IMR-90 (cell line): ENCODE data around the gene MDFIC2. TPM values are rescaled to one million over a fixed set of nuclear protein-coding genes. Genes with fewer than 3 reads are reported as not detected.

Experiments used
- ATAC-seq: fragments of 200-7000 bp; cut with Tn5 transposase; 2 replicates; pipeline ENCODE4 v1.9.1; 2020; ENCODE audit warnings: low read depth, mild to moderate bottlenecking, moderate library complexity
- BruUV-seq: library from RNA; stranded (reverse); fragments of 400-500 nt; replicated peaks from 2 replicates; lab custom pipeline; 2021; lab: Mats Ljungman, UMichigan
- CTCF ChIA-PET: fragments of 300-600 bp; formaldehyde crosslinking; extraction: SDS; loops from one replicate; lab custom pipeline; 2021; ENCODE audit warnings: antibody characterized with exemption; lab: Yijun Ruan, JAX
- POLR2A ChIA-PET: fragments of 300-600 bp; sonication (Branson Sonifier 250); formaldehyde crosslinking; loops from one replicate; lab custom pipeline; 2022; ENCODE audit warnings: antibody characterized with exemption; ENCODE audit not compliant: unreplicated experiment; lab: Charles Lee
- DNase-seq: peaks from one replicate; pipeline ENCODE4 v3.0.0; 2013
- H2AFZ ChIP-seq: replicated peaks from 2 replicates; pipeline ENCODE3; 2013; ENCODE audit warnings: low read length, mild to moderate bottlenecking; ENCODE audit not compliant: poor library complexity
- H2AK5ac ChIP-seq: 2 replicates; pipeline ENCODE4 v1.6.1; 2013; ENCODE audit warnings: low read depth, low read length, inconsistent platforms
- H2AK9ac ChIP-seq: replicated peaks from 2 replicates; pipeline ENCODE3; 2013; ENCODE audit warnings: mild to moderate bottlenecking, low read depth, low read length, moderate library complexity; ENCODE audit not compliant: poor library complexity
- H2BK120ac ChIP-seq: 2 replicates; pipeline ENCODE4 v1.6.1; 2013; ENCODE audit warnings: low read depth, low read length, inconsistent platforms
- H2BK15ac ChIP-seq: 3 replicates; pipeline ENCODE4 v1.6.1; 2013; ENCODE audit warnings: low read depth, low read length, inconsistent platforms
- H2BK20ac ChIP-seq: 2 replicates; pipeline ENCODE4 v1.6.1; 2013; ENCODE audit warnings: low read depth, mild to moderate bottlenecking, inconsistent platforms, low read length, moderate library complexity
- H2BK5ac ChIP-seq: 2 replicates; pipeline ENCODE4 v1.6.1; 2013; ENCODE audit warnings: mild to moderate bottlenecking, low read depth, low read length, inconsistent platforms; ENCODE audit not compliant: poor library complexity, severe bottlenecking
- H3K14ac ChIP-seq: replicated peaks from 2 replicates; pipeline ENCODE4 v1.6.1; 2013; ENCODE audit warnings: low read depth, low read length, inconsistent platforms
- H3K18ac ChIP-seq: 2 replicates; pipeline ENCODE4 v1.6.1; 2013; ENCODE audit warnings: low read depth, low read length, control low read depth
- H3K23ac ChIP-seq: 2 replicates; pipeline ENCODE4 v1.6.1; 2013; ENCODE audit warnings: low read depth, low read length, inconsistent platforms
- H3K27ac ChIP-seq: 2 replicates; pipeline ENCODE4 v1.5.1; 2013; ENCODE audit warnings: mild to moderate bottlenecking, control low read depth, low read length; ENCODE audit not compliant: insufficient read depth
- H3K27me3 ChIP-seq: 2 replicates; pipeline ENCODE4 v1.6.1; 2013; ENCODE audit warnings: low read length; ENCODE audit not compliant: control insufficient read depth, insufficient read depth
- H3K36me3 ChIP-seq: 2 replicates; pipeline ENCODE4 v1.6.1; 2013; ENCODE audit warnings: low read length, mixed read lengths; ENCODE audit not compliant: control insufficient read depth, insufficient read depth
- H3K4ac ChIP-seq: 2 replicates; pipeline ENCODE4 v1.6.1; 2013; ENCODE audit warnings: low read depth, low read length, inconsistent platforms
- H3K4me1 ChIP-seq: 2 replicates; pipeline ENCODE4 v1.6.1; 2013; ENCODE audit warnings: low read length, mixed read lengths; ENCODE audit not compliant: control insufficient read depth, insufficient read depth
- H3K4me2 ChIP-seq: 2 replicates; pipeline ENCODE4 v1.6.1; 2013; ENCODE audit warnings: low read depth, mild to moderate bottlenecking, control low read depth, low read length, moderate library complexity
- H3K4me3 ChIP-seq: 2 replicates; pipeline ENCODE4 v1.5.1; 2013; ENCODE audit warnings: low read depth, mild to moderate bottlenecking, control low read depth, low read length, moderate library complexity; ENCODE audit not compliant: insufficient read depth
- H3K56ac ChIP-seq: 2 replicates; pipeline ENCODE4 v1.6.1; 2013; ENCODE audit warnings: low read length, inconsistent platforms; ENCODE audit not compliant: insufficient read depth; ENCODE audit errors: extremely low read depth
- H3K79me1 ChIP-seq, 2 experiments: 2 replicates each; pipeline ENCODE4 v1.6.1; 2013; ENCODE audit warnings: low read length in 2 of 2, inconsistent platforms in 1 of 2, low read depth in 1 of 2
- H3K9ac ChIP-seq: 2 replicates; pipeline ENCODE4 v1.6.1; 2013; ENCODE audit warnings: low read depth, low read length, control low read depth
- H3K9me1 ChIP-seq: 2 replicates; pipeline ENCODE4 v1.6.1; 2013; ENCODE audit warnings: low read length, inconsistent platforms; ENCODE audit not compliant: insufficient read depth
- H3K9me3 ChIP-seq: 2 replicates; pipeline ENCODE4 v1.6.1; 2013; ENCODE audit warnings: low read length; ENCODE audit not compliant: control insufficient read depth, insufficient read depth
- H4K20me1 ChIP-seq: 2 replicates; pipeline ENCODE4 v1.6.1; 2013; ENCODE audit warnings: low read length, inconsistent platforms; ENCODE audit not compliant: insufficient read depth
- H4K5ac ChIP-seq: 2 replicates; pipeline ENCODE4 v1.6.1; 2013; ENCODE audit warnings: mild to moderate bottlenecking, low read depth, low read length, control low read depth
- H4K8ac ChIP-seq, 2 experiments: 2 replicates each; pipeline ENCODE4 v1.6.1; 2013; ENCODE audit warnings: low read depth in 2 of 2, low read length in 2 of 2, control low read depth in 1 of 2, inconsistent platforms in 1 of 2
- H4K91ac ChIP-seq: 2 replicates; pipeline ENCODE4 v1.6.1; 2013; ENCODE audit warnings: low read depth, low read length, inconsistent platforms; ENCODE audit not compliant: insufficient read depth
- BHLHE40 ChIP-seq: fragments of 150-350 bp; IDR thresholded peaks from 2 replicates; pipeline ENCODE4 v1.6.1; 2016; ENCODE audit warnings: mild to moderate bottlenecking, low read depth, low read length
- CEBPB ChIP-seq: IDR thresholded peaks from 2 replicates; pipeline ENCODE4 v1.6.1; 2012; ENCODE audit warnings: low read depth, low read length, improper control_type of control experiment
- FOS ChIP-seq: fragments of 150-350 bp; IDR thresholded peaks from 2 replicates; pipeline ENCODE4 v1.6.1; 2016; ENCODE audit warnings: low read depth, low read length
- MAFK ChIP-seq: IDR thresholded peaks from 2 replicates; pipeline ENCODE4 v1.6.1; 2012; ENCODE audit warnings: low read depth, low read length, improper control_type of control experiment
- MAZ ChIP-seq: IDR thresholded peaks from 2 replicates; pipeline ENCODE4 v1.6.1; 2012; ENCODE audit warnings: low read depth, mild to moderate bottlenecking, low read length, improper control_type of control experiment, moderate library complexity, borderline replicate concordance
- RAD21 ChIP-seq: IDR thresholded peaks from 2 replicates; pipeline ENCODE4 v1.6.1; 2012; ENCODE audit warnings: low read length, improper control_type of control experiment
- SMC3 ChIP-seq: fragments of 150-350 bp; IDR thresholded peaks from 2 replicates; pipeline ENCODE4 v1.6.1; 2016; ENCODE audit warnings: low read depth, mild to moderate bottlenecking, antibody characterized with exemption, low read length, moderate library complexity
- WGBS, 2 experiments: methylation state at CpG; one replicate each; pipeline versions ENCODE4 v1.1.5 to v1.1.7; 2013; ENCODE audit warnings: missing lambda C conversion rate in 2 of 2; ENCODE audit not compliant: insufficient read length in 1 of 2; ENCODE audit errors: extremely low coverage in 2 of 2; 5-methylcytosine and 5-hydroxymethylcytosine counted together
- dilution Hi-C: fragments of 300-500 bp; cut with HindIII; formaldehyde crosslinking; loops from one replicate; pipeline ENCODE4 v1.14.3; 2018; ENCODE audit warnings: low sequenced_read_pairs; ENCODE audit not compliant: unreplicated experiment
- in situ Hi-C: fragments of 300-500 bp; cut with MboI; formaldehyde crosslinking; loops from 3 replicates; pipeline ENCODE4 v1.14.3; 2019; ENCODE audit warnings: low sequenced_read_pairs, inconsistent platforms, mixed read lengths
- intact Hi-C: fragments of 100-400 bp; cut with micrococcal nuclease; formaldehyde crosslinking; loops from 2 replicates; pipeline ENCODE4 v1.10.0; 2022
- polyA plus RNA-seq, 3 experiments: library from polyadenylated mRNA; depleted of rRNA; stranded (reverse); fragments of >200 nt; gene quantifications; 2 replicates each; pipeline ENCODE4 v1.2.3, GENCODE V29; 2012; ENCODE audit warnings: low replicate concordance in 1 of 3
- total RNA-seq: library from RNA; depleted of rRNA; stranded (reverse); fragments of >200 nt; gene quantifications from 2 replicates; pipeline ENCODE4 v1.2.3, GENCODE V29; 2012
- TF ChIP-seq, protein P1 (sequence below): fragments of 150-350 bp; IDR thresholded peaks from 2 replicates; pipeline ENCODE4 v1.6.1; 2016; ENCODE audit warnings: low read depth, mild to moderate bottlenecking, low read length, moderate library complexity, borderline replicate concordance

The MDFIC2 gene
- total and polyA plus RNA-seq, 2 of the 4 experiments (the other 2 are of a cell fraction): not detected

DNA sequence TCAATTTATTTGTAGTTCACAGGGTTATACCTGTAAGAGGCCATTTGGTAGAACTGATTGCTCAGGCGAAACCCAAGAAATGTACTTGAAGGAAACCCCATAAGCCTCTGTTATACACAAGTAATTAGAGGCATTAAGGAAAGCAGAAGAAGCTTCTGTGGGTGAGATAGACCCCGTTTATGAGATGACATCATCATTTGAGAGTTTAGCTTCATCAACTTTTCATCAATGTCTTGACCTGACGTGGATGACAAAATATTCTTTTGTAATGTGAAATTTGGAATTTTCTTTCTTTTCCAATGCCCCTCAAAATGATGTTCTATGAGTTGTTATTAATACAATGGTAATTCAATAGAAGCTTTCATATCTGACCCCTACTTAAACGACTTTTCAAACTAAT is 136.2 kb downstream of the MDFIC2 start:
- Histone ChIP-seq H3K9me3 (no peaks in the 10 kb centered on the region), H2AFZ (no peak overlapping the region), H3K36me3 (no peaks in the 10 kb centered on the region), H2BK120ac (no peak overlapping the region), H4K91ac (no peak overlapping the region), H3K56ac (no peak overlapping the region), H2BK5ac (no peak overlapping the region), H2AK9ac (no peak overlapping the region), H4K8ac (no peak overlapping the region), H4K5ac (no peak overlapping the region), H3K4ac (no peak overlapping the region), H3K9ac (no peak overlapping the region), H3K14ac (no peak overlapping the region), H3K79me1 (no peaks in the 10 kb centered on the region), H3K27ac (no peak overlapping the region), H2BK15ac (no peak overlapping the region), H3K4me2 (no peak overlapping the region), H3K9me1 (no peaks in the 10 kb centered on the region), H3K4me1 (no peaks in the 10 kb centered on the region), H2AK5ac (no peak overlapping the region), H3K18ac (no peak overlapping the region), H4K20me1 (no peaks in the 10 kb centered on the region), H3K23ac (no peak overlapping the region), H3K4me3 (no peak overlapping the region), H3K27me3 (no peaks in the 10 kb centered on the region; the same call in 1 of the 2 replicates), H2BK20ac (no peak overlapping the region)
- ChIA-PET CTCF (no interaction called here), POLR2A (no interaction called here)
- DNase-seq (no peak), ATAC-seq (no peak)
- dilution Hi-C loops: no loop called here
- BruUV-seq: no TSS peak
- intact Hi-C loops: no loop called here
- no CpG with 5 or more reads among the region's 4 CpGs for WGBS, 2 experiments
- in situ Hi-C loops: no loop called here
- TF ChIP-seq FOS (no peak), CEBPB (no peak), SMC3 (no peak), MAFK (no peak), MAZ (no peak), RAD21 (no peak), BHLHE40 (no peak)
- TF ChIP-seq, protein P1, sequence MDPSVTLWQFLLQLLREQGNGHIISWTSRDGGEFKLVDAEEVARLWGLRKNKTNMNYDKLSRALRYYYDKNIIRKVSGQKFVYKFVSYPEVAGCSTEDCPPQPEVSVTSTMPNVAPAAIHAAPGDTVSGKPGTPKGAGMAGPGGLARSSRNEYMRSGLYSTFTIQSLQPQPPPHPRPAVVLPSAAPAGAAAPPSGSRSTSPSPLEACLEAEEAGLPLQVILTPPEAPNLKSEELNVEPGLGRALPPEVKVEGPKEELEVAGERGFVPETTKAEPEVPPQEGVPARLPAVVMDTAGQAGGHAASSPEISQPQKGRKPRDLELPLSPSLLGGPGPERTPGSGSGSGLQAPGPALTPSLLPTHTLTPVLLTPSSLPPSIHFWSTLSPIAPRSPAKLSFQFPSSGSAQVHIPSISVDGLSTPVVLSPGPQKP: no peak
